GM19238 (cell line): ENCODE data around the gene CD79B.
A peak's percentile ranks its signal among the peaks of the same experiment; 100 is the strongest.

Source experiments
- DNase-seq: peaks from one replicate; pipeline ENCODE4 v3.0.0; 2011; ENCODE audit warnings: low spot score; ENCODE audit not compliant: insufficient read length

Gene CD79B

DNA sequence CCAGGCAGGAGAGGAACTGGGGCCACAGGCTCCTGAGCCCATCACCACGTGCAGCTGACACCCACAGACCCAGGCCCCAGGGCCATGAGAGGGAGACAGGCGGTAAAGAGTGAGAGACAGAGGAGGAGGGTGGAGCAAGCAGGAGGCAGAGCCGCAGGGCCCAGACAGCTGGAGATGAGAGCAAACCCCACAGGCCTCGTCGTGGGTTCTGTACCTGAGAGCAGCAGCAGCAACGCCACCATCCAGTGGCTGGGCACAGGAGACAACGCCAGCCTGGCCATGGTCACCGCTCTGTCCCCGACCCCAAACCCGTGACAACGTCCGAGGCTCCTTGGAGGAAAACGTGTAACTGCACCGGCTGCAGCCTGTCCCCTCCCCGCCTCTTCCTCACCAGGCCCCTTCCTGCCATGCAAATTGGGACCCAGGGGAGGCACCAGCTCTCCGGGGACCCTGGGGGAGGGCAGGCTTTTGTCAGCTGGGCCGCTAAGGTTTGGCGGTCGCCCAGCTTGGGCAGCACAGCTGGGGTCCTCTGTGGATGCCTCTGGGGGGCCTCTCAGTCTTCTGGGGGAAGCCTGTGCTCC lies at the start of gene CD79B:
TSS of gene CD79B (minus strand) at position 351 of the 581 bp plus-strand sequence. CDS start at position 281, 70 bp downstream.
- peak; percentile 97 for DNase-seq

GRCh38 chr17:63978272-63979200 lies 46.4 kb upstream of the CD79B start:
- DNase-seq, result no peak

DNA sequence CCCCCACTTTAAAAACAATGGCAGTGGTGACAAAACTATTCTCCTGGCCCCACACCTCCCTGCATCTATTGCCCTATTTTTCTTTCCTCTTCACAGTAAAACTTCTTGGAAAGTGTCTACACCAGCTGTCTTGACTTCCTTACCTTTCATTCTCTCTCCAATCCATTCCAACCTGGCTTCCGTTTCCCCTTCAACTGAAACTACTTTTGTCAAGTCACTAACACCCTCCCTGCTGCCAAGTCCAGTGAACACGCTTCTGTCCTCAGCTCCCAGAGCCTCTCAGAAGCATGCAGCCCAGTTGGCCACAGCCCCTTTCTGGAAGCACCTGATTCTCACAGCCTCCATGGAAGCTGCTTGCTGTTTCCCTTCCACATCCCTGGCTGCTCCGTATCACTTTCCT lies 44.6 kb upstream of the CD79B start:
- DNase-seq, result no peak

- DNase-seq, result no peak
These were observed 43.5 kb upstream of the CD79B start for GRCh38 chr17:63975541-63976092.

DNA sequence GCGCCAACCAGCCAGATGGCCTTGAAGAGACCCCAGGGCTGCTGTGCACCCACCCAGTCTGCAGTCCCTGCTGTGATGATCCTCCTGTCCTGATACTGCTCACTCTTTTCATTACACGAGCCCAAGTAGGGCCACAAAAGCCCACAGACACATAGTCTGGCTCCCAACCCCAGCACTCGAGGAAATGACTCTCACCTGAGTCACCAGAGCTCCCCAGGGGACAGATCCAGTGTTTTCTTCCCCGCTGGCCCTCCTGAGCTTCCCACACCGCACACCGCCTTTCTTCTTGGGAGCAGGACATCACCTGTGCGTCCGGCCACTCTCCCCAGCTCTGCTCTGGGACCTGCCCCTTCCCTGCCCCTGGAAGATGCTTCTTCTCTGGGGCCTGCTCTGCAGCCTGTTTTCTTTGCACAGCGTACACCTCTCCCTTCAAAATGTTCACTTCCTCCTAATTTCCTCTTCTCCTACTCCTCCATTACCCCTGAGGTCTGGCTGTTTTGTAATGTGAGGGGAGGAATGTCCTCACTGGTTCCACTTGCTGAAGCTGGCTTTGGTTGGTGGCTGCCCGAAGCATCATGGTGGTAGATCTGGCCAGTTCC lies 42.6 kb upstream of the CD79B start:
- no peak for DNase-seq

GRCh38 chr17:63973930-63974593 lies 41.9 kb upstream of the CD79B start:
- DNase-seq, result no peak

DNA sequence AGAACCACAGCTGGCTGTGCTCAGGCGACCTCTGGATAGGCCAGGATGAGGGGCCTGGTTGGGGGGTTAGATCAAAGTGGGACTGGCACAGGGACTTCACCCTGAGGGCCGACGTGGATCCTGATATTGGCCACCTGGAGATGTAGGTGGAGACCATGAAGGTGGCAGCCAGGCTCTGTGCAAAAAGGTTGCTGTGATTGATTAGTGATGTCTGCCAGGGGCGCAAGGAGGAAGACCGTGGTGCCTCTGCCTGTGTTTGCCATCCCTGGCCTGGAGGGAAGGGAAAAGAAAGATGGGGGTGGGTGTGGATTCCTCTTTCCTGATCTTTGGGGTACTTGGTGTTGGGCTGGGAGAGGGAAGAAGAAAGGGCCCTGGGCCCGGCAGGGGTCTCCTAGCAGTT lies 41.1 kb upstream of the CD79B start:
- DNase-seq, result no peak

GRCh38 chr17:63972796-63973195 lies 40.7 kb upstream of the CD79B start, which contains the start of gene SCN4A:
Gene SCN4A (minus strand): TSS chr17:63972918. CDS start chr17:63972841, 77 bp downstream.
- DNase-seq, result no peak

DNA sequence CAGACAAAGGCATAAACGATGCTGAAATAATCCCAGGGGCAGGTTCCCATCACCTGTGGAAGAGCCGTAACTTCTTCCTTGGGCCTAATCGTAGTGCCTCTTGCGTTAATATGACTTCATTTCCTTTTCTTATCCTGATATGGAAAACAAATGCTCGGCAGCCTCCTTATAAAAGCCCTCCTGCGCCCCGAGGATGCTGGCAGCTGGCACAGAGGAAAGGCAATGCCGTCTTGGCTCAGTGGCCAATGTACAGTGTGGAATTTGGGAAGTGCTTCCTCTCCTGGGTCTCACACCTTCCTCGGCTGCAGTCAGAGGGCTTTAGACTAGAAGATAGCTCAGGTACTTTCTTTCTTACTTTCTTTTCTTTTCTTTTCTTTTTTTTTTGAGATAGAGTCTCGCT lies 37.1 kb upstream of the CD79B start:
- DNase-seq, result no peak

GRCh38 chr17:63967953-63968352 lies 35.8 kb upstream of the CD79B start:
- no peak for DNase-seq

- peak; percentile 49 for DNase-seq
These were observed 34.6 kb upstream of the CD79B start for GRCh38 chr17:63966646-63967264.

DNA sequence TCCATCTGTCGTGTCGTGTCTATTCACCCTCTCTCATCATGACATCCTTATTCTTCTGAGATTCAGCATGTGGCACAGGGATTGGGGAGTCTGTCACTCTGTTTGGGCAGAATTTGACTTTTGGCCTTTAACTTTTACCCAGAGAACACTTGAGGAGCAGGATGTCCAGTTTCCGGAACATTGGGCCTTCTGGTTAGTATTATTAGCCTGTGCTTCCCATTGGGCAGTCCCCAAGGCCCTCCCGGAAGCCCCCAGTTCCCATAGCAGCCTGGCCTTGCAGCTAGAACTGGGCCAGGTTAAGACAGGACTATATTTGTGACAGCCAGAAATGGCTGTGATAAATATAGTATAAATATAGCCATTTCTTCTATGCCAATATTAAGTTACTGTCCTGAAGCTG lies 31.0 kb upstream of the CD79B start:
- DNase-seq, result no peak

DNA sequence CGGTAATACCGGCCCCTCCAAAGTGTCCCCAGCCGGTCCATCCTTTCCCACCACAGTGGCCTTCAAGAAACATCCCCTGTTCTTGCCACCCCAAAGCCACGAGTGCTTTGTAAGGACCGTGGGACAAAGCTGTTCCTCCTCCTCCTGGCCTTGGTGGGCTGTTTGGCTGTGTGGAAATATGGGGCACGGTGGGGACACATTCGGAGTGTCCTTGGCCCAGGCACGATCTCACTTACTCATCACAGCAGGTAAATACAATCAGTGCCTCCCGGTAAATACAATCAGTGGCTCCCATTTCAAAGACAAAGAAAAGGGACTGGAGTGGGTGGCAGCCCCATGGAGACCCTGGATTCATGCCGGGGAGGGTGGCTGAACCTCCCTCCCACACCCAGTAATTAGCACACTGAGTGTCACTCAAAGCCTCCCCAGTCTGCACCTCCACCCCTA lies 30.2 kb upstream of the CD79B start:
- no peak for DNase-seq

GRCh38 chr17:63961355-63962212 lies 29.5 kb upstream of the CD79B start:
- no peak for DNase-seq

- no peak for DNase-seq
These were observed 28.3 kb upstream of the CD79B start for GRCh38 chr17:63960430-63960829.

DNA sequence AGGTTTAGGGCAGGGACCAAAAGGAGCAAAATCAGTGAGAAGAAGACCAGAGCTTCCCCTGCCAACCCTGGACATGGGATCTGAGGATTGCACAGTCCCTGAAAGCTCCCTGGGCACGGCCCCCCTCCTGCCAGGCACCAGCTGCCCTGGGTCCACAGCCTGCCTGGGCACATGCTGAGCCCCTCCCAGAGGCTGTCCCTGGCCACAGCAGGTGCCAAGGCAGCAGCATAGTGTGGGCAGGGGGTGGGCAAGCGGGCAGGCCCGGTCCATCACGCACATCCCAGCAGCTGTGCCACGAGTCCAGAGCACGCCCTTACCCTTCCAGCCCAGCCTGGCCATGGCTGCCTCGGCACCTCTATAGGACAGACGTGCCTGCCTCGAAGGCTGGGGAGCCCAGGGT lies 27.9 kb upstream of the CD79B start:
- DNase-seq, result no peak

DNA sequence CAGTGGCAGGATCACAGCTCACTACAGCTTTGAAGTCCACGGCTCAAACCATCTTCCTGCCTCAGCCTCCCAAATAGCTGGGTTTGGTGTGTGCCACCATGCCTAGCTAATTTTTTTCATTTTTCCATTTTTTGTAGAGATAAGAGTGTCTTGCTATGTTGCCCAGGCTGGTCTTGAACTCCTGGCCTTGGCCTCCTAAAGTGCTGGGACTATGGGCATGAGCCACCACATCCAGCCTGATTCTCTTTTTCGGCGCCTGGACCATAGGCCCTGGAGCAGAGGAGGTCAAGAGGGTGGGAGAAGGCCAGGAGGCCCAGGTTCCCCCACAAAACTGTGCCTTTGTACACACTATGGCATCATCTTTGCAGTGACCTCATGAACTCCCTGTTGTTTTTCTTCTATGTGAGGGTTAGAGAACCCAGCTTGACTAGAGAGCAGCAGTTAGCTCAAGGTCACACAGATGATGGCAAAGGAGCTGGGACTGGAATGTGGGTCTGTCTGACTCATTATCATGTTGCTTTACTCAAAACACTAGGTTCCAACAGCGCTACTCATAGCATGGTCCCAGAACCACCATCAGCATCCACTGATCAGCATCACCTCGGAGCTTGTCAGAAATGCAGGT lies 24.3 kb upstream of the CD79B start:
- DNase-seq, result no peak

- no peak for DNase-seq
These were observed 23.7 kb upstream of the CD79B start for GRCh38 chr17:63955791-63956190.

DNA sequence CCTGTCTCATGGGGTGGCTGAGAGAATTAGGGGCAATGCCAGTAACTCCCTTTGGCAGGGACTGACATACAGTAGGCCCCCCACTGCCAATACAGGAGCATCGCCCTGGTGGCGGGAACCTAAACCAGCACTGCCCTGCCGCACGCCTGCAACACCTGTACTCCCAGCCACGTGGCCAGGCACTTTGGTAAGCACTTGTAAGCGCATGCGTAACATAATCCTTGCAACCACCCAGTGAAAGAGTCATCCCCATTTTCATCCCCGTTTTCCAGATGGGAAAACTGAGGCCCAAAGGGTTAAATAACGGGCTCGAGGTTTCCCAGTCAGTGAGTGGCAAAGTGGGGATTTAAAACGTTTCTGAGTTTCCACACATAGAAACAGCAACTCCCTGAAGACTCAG lies 23.1 kb upstream of the CD79B start:
- DNase-seq, result no peak
